GM19351 (cell line): ENCODE data around the gene TXNDC11.

ENCODE experiments used
- ATAC-seq: cut with Tn5 transposase; IDR thresholded peaks from one replicate; pipeline ENCODE4 v1.9.1; 2021; ENCODE audit warnings: mild to moderate bottlenecking, moderate library complexity; ENCODE audit not compliant: unreplicated experiment

TXNDC11 gene

DNA sequence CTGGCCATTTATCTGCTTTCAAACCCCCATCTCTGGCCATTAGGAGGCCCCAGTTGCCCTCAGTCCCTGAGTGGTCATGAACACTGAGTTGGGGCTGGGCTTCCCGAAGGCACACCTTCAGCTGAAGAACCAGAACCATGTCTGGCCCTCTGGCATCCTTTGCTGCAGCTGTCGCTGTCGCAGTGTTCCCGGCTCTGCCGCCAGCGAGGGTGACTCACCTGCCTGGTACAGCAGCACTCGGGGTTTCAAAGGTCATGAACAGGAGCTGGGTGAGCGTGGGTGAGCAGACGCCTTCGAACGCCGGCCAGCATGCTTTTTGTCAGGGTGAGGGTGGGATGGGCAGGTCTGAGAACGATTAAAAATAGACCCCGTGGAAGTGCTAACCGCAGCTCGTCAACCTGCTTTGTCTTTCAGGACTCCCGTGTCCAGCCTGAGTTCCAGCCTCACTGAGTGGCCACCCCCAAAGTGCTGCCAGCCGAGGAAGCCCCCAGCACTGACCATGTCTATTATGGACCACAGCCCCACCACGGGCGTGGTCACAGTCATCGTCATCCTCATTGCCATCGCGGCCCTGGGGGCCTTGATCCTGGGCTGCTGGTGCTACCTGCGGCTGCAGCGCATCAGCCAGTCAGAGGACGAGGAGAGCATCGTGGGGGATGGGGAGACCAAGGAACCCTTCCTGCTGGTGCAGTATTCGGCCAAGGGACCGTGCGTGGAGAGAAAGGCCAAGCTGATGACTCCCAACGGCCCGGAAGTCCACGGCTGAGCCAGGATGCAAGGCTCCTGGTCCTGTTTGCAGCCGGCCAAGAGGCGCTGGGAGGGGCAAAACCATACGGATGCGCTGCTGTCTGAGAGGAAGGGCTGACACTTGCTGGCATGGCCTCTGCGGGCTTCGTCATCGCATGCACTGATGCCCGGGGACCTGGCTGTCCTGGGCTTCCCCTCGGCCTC, 66.8 kb downstream of the TXNDC11 start:
- ATAC-seq: no peak

DNA sequence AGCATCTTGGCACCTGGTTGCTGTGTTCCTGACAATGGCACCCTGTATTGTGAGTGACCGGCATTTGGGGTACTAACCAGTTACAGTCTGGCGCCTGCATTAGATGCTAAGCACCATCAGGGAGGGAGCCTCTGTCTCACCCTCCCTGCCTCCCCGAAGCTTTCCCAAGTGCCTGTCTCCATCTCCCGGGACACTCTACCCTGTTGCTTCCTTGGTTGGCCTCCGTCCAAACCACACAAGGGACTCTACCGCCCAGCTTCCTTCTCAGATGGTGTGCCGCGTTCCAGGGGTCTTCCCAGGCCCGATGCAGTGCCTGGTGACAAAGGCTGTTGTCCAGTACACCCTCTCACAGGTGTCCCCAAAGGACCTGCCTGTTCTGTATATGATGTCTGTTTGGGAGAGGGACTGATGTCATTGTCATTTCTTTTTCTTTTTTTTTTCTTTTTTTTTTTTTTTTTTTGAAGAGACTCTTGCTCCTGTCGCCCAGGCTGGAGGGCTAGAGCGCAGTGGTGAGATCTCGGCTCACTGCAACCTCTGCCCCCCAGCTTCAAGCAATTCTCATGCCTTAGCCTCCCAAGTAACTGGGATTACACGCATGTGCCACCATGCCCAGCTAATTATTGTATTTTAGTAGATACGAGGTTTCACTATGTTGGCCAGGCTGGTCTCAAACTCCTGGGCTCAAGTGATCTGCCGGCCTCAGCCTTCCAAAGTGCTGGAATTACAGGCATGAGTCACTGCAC, 67.7 kb downstream of the TXNDC11 start:
- no peak for ATAC-seq

DNA sequence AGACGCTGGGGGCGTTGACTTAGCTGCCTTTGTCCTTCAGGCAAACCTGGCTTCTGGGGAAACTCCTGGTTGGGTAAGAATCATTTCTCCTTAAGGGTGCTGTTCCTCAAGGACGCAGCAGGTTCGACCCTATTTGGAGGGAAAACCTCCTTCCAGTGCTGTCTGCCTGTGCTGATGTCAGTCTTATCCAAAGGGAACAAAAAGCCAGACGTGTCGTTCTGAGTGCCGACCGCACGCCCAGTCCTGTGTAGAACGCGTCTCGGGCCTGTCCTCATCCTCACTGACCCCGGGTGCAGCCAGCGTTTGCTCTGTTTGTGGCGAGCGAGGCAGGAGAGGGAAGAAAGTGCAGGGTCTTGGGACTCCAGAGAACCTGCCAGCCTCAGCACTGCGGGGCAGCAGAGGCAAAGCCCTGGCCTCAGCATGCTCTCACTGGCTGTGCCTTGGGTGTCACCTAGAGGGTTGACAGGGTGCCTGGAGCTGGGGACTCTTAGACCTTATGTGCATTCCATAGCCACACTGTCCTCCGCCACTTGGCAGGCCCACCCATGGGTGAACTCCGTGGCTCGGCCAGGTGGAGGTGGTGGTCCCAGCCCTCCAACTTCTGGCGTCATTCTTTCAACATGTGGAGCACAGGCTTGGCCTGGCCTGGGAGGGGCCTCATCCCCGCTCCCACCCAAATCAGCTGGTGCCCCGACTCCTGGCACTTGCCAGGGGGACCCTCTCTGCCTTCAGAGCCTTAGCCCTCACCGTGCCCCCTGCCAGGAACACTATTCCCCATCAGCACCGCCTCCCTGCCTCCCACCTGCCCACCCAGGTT, 68.4 kb downstream of the TXNDC11 start:
- no peak for ATAC-seq

DNA sequence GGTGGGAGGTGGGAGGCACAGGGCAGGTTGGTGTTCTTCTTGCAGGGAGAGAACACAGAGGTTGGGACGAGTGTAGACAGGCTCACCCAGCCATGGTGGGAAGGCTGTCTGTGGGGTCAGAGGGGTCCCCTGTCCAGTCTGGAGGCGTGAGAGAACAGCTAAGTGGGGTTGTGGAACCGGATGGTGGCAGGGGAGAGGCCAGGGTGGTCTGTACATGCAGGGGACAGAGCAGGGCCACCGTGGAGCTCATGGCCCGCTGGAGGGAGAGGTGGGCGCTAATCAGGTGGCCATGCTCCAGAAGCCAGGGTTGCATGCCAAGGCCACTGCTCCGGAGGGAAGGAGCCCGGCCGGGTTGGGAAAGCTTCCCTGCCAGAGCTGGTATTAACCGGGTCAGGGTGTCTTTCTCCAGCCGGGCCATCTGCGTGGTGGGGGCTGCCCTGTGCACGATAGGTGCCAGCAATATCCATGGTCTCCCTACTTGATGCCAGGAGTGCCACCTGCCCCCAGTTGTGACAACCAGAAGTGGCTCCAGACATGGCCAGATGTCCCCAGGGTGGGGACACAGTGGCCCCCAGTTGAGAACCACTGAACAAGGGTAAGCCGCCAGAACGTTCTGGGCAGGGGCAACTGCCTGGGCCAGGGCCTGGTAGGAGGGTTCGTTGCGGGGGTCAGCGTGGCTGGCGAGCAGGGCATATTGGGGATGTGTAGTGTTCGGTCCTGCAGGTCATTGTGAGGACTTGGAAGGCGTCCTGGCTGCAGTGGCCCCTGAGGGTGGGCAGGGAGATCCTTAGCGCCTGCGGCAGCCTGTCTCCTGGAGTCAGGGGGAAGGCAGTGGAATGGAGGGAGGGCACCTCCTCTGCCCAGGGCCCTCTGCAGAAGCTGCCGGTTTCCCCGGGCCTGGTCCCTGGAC, 69.3 kb downstream of the TXNDC11 start:
- ATAC-seq: no peak

DNA sequence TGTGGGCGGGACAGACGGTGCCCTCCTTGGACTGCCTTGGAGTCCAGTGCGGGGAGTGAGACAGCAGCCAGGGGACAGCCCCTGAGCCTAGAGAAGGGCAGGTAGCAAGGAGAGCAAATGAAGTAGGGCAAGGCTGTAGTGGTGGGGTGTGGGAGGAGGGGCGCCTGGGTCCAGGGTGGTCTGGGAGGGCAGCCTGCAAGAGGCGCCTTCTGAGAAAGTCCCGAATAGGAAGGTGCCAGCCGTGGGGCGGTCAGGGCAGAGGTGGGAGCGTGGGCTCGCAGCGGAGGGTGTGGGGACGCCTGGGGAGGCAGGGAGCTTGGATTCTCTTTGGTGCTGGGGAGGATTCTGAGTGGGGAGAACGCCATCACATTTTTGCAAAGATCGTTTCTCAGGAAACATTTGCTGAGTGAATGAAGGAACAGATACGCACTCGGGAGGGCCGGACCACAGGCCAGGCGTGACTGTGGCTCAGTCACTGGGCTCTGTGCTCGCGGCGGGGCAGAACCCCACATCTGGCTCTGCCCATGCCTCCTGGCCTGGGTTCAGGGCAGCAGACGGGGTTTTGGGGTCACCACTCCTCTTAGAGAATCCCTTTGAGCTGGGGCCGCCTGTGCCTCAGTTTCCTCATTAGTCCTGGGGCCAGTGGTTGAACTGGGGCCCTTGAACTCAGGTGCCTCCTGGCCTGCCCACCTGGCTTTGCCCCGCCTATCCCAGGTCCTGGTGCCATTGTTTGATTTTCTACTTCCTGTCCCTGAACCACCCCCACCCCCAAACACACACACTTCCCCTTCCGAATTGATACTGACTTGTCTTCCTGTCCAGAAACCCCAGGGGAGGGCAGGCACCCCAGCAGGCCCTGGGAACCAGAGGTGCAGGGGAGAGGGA, 70.2 kb downstream of the TXNDC11 start:
- no peak for ATAC-seq

DNA sequence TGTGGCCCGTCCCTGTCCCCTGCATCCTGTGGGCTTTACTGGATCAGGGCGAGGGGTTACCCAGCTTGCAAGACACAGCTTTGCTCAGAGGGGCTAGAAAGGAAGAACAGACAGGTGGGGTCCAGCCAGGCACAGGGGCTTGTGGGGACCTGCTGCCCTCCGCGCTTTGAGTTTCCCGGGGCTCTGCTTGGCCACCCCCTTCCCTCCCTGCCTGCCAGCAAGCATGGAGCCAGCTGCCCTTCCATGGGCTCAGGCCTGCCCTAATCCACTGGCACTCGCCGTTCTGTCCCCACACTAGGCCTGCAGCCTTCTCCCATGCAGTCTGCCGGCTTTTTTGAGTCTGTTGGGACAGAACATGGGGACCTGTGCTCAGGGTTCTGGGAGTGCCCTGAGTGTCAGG, 71.0 kb downstream of the TXNDC11 start:
- ATAC-seq: no peak

DNA sequence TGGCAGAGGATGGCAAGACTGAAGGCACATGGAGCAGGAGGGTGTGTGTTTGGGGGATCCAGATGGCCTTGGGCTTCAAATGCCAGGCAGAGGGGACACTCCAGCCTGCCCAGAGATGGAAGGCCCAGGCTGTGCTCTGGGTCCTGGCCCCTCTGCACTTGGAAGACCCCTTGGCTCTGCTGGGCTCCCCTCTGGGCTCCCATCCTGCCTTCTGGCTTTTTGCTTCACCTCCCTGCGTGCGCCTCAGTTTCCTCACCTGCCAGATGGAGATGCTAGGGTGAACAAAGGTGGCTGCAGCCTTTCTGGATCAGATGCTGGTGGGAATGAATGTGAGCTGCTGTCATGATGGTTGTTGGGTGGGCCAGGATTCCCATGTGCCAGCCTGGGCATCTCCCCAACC, 71.4 kb downstream of the TXNDC11 start:
- ATAC-seq: no peak

DNA sequence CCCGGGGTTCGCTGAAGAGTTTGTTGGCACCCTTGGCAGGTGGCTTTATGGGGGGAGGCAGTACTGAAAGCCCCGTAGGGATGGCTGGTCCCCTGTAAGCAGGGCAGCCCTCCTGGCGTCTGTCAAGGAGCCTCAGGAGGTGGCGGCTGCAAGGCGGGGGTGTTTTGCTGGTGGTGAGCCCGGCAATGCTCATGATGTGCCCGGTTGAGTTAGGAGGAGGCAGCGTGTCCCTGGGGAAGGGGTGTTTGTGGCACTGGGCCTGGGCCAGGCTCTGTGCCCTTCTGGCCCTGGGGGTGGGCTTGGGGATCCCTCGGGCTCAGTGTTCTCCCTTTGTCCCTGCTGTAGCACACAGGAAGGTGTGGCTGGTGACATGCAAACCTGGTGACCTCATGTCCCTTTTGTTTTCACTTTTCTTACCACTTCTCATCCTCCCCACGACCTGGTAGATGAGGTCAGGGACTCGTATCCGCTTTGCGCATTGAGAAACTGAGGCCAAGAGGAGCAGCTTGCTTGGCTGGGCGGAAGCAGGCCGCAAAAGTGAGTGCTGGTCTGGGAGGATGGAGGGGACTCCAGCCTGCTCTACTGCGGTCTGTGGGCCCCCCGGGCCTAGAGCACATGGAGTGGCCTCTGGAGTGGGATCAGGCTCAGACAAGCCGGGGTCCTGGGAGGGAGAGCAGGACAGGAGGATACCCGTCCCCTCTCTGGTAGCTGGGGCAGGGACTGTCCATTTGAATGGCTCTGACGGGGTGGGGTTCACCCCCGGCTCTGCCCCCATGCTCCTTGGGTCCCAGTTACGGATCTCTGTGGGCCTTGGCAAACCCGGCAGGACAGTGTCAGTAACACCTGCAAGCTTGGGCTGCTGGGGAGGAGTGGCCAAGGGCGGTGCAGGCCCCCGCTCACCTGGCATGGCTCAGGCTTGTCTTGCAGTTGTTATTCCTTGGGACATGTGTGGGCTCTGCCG, 72.2 kb downstream of the TXNDC11 start:
- ATAC-seq: peak; percentile 45

DNA sequence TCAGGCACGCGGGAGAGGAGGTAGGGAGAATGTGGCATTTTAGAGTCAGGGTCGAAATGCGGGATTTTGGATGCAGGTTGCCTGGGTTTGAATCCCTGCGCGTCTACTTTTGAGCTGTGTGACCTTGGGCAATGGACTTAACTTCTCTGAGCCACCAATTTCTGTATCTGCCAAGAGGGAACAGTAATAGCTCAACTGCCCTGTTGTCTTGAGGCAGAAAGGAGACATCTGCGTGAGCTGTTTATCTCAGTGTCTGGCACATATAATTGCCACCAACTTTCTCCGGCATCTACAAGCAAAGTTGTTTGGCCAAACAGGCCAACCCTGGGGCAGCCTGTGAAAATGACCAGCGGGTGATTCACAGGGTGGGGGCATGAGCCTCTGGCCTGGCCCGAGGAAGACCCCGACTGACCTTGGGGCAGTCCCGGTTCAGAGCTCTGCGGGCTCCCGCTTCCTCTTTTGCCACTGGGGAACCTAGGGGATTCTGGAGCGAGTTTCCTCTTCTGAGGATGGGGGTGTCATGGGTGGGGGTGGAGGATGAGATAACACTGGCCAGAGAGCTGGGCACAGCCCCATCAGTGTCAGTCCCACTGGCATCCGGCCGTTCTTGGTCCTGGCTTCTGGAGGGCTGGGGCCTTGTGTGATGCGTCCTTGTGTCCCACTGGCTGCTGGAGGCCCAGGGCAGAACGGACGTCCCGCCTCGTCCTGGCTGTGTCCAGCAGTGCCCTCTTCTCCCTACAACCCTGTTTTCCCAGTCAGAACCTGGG, 73.1 kb downstream of the TXNDC11 start:
- no peak for ATAC-seq

DNA sequence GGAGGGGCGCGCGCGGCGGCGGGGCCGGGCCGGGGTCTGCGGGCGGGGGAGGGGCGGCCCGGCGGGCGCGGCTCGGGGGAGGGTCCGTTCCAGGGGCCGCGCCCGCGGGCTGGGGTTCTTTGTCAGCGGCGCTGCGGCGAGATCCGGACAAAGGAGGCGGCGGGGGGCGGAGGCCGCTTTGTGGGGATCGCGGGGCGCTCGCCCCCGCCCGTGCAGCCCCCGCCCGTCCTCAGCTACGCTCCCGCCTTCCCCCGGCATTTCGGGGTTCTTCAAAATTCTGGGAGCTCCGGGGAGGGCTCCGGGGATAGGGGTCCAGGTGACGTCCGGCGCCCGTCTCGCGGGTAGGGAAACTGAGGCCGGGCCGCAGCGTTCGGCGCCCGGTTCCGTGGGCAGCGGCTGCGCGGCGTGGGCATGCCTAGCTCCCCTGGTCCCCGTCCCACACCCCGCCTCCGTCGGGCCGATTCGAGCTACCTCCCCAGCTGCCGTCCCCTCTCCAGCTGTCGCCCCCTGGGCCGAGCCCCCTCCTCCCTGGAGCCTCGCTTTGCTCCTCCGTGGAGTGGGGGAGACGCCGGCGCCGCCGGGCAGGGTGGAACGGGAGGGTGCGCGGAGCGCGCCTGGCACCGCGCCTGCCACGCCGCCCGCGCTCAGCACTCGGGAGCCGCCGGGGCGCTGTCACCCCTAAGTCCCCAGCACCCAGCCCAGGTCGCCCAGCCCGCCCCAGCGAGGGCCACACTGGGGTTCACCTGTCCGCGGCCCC, 73.9 kb downstream of the TXNDC11 start:
- ATAC-seq: no peak

DNA sequence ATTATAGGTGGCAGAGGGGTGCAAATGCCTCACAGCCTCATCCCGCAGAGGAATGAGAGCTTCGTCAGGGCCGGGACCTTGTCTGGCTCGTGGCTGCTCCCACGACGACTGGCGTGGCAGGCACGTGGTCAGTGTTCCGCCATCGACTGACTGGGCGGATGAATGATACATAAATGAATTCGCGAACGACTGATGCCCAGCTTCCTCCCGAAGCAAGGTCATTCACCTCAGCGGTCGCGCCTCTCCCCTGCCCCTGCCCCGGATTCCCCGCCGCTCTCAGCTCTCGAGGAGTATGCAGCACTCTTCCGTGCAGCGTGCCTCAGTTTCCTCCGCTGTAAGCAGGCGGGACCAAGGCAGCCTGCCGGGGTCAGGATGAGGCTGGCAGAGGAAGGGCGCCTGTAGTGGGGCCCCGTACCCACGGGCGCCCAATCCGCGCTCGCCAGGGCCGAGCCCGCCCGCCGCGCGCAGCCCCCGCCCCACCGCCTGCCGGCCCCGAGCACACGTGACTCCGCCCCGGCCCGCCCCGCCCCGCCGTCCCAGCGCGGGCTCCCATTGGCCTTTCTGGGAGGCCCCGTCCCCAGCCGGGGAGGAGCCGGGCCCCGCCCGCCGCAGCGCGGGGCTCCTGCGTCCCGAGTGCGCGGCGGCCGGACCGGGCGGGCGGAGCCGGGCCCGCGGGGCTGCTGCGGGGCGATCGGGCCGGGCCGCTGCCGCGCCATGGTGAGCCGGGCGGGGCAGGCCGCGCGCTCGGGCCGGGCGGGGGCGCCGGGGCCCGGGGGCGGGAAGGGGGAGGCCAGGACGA, 74.6 kb downstream of the TXNDC11 start, which contains the start of gene SNN:
TSS of gene SNN (plus strand) at position 632 of the 799 bp plus-strand sequence. CDS start 7,605 bp downstream, outside the sequence.
- ATAC-seq: peak; percentile 69

DNA sequence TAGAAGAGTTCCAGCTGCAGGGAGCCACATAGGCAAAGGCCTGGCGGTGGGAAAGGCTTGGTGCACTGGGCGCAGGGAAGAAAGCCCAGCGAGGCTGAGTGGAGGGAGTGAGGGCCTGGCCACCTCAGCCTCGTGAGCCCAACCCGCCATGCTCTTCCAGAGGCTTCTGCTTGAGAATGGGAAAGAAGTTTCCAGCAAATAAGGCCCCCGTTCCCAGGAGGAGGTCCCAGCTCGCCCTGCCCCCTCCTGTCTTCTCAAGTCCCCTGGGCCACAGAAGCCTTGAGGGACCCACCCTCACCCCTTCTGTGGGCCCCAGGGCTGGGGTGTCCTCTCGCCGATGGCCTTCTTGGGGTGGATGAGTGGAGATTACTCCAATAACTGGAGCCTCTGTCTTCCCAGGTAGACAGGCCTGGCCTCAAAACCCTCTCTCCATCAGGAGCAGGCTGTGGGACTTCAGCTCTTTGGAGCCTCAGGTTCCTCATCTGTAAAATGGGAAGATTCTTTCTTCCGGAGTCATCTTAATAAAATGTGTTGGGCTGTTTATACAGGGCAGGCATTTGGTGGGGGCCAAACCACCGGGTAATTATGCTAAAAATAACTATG, 75.3 kb downstream of the TXNDC11 start:
- no peak for ATAC-seq

DNA sequence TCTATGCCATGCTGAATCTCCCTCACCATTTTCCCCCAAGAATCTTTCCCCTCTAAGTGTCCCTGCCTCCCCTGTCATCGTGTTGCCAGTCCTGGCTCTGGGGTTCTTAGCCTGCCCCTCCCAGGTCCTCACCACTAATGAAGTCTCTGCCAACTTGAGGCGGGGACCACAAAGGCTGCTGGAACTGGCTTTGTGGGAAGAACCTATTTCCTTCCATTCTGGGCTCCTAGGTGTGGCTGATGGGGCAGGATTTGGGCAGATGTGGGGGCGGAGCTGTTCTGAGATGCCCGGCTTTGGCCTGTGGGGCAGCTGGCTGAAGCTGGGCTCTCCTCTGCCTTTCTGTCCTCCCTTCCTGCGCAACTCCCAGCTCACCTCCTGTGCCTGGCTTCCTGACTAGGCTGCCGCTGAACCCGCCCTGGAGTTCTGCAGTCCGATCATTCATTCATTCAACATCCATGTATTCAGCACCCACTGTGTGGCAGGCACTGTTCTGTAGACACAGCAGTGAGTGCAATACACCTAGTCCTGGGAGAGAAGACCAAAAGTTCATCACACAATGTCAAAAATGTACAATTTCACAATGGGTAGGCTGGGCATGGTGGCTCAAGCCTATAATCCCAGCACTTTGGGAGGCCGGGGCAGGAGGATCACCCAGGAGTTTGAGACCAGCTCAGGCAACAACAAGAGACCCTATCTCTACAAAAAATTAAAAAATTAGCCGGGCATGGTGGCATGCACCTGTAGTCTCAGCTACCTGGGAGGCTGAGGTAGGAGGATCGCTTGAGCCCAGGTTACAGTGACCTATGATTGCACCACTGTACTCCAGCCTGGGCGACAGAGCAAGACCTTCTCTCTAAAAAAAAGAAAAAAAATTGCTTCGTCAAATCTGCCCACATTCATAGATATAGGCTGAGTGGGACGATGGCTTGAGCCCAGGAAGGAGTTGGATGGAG, 76.3 kb downstream of the TXNDC11 start:
- ATAC-seq: no peak

DNA sequence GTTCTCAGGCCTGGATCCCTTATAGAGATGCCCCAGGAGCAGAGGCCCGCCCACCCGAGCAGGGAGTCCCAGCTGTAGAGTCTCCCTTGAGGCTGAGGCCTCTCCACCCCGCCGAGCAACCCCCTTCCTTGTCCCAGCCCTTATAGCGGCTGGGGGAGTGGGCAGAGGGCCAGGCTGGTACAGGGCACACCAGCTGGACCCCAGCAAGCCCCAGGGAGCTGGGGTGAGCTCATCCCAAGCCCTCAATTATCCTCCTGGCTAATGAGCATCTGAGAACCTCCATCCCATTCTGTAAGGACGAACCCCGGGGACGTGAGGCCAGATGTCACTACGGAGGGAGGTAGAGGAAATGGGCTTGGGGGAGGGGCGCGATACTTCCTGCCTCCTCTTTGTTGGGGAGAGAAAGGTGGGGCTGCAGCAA, 77.6 kb downstream of the TXNDC11 start:
- no peak for ATAC-seq
